NCI-H2196 (cell line): ENCODE data around the gene GJC1.

ENCODE experiments used
- DNase-seq: peaks from one replicate; lab custom pipeline; 2025; ENCODE audit not compliant: unreplicated experiment; lab: John Stamatoyannopoulos, UW

Gene GJC1

GRCh38 chr17:44778656-44779210, 51.4 kb downstream of the GJC1 start:
- no peak for DNase-seq

GRCh38 chr17:44777394-44778348, 52.4 kb downstream of the GJC1 start:
- DNase-seq, result no peak

GRCh38 chr17:44776628-44777393, 53.3 kb downstream of the GJC1 start:
- DNase-seq, result no peak

DNA sequence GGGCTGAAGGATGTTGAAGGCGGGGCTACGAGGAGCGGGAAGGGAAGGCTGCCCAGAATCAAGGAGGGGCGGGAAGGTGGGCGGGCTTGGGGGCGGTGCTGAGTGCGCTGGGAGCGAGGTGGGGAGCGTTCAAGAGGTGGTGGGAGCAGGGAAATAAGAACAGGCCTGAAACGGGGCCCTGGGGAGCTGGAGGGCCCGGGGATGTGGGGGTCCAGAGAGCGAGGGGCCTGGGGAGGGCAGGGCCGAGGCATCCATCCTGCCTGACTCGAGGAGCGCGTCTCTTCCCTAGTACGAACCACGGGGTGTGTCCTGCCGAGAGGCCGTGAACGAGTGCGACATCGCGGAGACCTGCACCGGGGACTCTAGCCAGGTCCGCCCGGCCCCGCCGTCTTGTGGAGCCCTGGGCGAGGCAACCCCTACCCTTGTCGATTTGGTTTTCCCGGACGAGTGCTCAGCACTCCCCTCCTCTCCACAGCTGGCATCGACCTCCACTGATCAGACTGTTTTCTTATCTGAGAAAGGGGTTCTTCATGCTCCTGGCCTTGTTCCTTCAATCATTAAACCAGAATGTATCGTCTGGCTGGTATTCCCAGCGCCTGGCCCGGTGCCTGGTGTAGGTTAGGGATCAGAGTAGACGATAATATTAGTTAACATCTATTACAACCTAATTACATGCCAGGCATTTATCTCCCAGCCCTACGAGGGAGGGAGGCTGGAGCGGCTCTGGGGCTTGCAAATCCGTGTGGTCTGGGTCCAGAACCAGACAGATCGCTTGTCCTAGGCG, 54.1 kb downstream of the GJC1 start:
- DNase-seq, result peak; percentile 79

DNA sequence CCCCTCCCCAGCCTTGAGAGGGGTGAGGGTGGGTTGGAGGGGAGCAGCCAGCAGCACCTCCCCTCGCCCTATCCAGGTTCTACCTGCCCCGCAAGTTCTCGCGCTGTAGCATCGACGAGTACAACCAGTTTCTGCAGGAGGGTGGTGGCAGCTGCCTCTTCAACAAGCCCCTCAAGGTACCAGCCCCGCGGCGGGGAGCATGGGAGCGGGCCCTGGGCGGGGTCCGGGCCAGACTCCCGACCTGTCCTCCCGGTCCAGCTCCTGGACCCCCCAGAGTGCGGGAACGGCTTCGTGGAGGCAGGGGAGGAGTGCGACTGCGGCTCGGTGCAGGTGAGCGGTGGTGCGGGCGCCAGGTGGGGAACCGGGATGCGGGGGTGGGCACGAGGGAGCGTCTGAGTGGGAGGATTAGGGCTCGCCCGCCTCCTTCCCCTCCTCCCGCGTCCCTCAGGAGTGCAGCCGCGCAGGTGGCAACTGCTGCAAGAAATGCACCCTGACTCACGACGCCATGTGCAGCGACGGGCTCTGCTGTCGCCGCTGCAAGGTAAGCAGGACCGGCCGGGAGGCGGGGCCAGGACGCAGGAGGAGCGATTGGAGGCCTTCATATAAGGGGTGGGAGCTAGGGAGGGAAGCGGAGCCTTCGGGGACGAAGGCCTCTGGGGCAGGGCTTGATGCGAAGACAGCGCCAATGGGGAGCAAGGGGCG, 54.8 kb downstream of the GJC1 start:
- DNase-seq, result peak; percentile 98

DNA sequence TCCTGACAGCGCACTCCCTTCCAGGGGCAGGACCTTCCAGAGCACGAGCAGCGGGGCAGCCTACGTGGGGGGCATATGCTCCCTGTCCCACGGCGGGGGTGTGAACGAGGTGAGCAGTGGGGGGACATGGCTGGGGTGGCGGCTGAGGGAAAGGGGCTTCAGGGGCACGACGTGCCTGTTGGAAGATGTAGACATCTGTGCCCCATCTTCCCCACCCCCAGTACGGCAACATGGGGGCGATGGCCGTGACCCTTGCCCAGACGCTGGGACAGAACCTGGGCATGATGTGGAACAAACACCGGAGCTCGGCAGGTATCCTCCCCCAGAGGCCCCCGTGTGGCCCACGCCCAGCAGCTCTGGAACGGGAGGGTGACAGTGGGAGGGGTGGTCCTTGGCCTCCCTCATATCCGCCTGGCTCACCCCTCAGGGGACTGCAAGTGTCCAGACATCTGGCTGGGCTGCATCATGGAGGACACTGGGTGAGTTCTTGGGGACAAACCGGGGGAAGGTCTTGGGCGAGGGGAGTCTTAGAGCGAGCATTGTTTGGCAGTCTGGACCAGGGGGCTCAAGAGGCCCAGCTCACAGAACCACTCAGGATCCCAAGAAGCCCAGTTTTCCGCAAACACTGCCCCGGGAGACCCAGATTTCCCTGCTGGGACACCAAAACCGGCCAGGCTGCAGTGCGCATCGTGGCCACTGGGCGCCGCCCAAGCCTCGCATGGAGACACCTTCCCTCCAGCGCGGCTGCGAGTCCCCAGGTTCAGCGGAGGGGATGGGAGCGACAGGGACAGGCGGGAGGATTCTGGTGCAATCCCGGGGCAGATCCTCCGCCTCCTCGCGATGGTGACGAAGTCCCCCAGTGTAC, 55.6 kb downstream of the GJC1 start:
- DNase-seq, result peak; percentile 93

DNA sequence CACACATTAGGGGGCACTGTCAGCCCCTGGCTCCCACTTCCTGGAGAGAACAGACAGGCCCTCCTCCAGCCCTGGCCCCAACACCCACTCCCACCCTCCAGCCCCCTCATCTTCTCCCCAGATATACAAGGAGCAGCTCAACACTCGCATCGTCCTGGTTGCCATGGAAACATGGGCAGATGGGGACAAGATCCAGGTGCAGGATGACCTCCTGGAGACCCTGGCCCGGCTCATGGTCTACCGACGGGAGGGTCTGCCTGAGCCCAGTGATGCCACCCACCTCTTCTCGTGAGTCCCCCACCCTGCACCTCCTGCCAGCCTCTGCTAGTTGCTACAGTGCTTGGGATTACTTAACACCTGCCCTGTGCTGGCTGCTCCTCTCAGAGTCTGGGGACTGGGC, 56.9 kb downstream of the GJC1 start:
- DNase-seq, result no peak

- no peak for DNase-seq
Observed at GRCh38 chr17:44772308-44773045, 57.6 kb downstream of the GJC1 start.

- no peak for DNase-seq
Observed at GRCh38 chr17:44770166-44770925, 59.7 kb downstream of the GJC1 start.

DNA sequence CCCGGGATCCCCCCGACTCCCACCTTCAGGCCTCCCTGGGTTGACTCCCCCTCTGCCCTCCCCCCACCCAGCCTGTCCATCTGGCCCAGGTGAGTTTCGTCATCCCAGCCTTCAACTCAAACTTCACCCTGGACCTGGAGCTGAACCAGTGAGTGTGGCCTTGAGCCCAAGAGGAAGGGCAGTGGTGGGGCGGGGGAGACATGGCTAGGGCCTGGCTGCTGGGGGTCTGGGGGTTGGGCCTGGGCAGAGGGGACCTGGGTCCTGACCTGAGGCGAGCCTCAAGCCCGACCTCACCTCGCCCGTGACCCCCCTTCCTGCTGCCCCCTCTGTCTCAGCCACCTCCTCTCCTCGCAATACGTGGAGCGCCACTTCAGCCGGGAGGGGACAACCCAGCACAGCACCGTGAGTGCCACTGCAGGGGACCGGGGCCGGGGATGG, 60.4 kb downstream of the GJC1 start:
- DNase-seq, result no peak

- no peak for DNase-seq
Observed at GRCh38 chr17:44769230-44769629, 60.9 kb downstream of the GJC1 start.

- no peak for DNase-seq
Observed at GRCh38 chr17:44768505-44769142, 61.5 kb downstream of the GJC1 start.

- no peak for DNase-seq
Observed at GRCh38 chr17:44767493-44767892, 62.6 kb downstream of the GJC1 start.

- peak; percentile 23 for DNase-seq
Observed at GRCh38 chr17:44766409-44767038, 63.6 kb downstream of the GJC1 start.

GRCh38 chr17:44765965-44766364, 64.1 kb downstream of the GJC1 start:
- DNase-seq, result no peak

DNA sequence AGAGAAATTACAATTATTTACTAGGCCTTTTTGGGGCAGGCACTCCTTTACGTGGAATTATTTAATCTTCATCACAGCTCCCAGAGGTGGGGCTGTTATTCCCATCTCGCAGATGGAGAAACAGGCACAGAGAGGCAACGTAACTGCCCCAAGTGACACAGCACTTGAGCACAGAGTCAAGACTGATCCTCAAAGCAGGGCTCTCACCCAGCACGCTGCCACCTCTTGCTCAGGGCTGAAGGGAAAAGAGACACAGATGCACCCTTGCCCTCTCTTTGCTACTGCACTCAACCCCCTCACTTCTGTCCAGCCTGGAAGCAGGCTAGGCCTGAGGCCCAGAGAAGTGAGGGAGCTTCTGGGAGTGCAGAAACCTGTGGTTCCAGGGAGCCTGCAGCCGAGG, 66.9 kb downstream of the GJC1 start:
- no peak for DNase-seq
